Measurements from ENCODE around the gene DYNLT2B. TPM values are rescaled to one million over a fixed set of nuclear protein-coding genes. Genes with fewer than 3 reads are reported as not detected.

DYNLT2B gene
- total and polyA plus RNA-seq, 11 donors, result 1.9 to 8.8 (median 3.6) TPM

GRCh38 chr3:196281962-196282361, 36.1 kb downstream of the DYNLT2B start:
- Histone ChIP-seq H3K27me3 (no peaks in the 10 kb centered on the region), H3K27ac (peak overlapping the region in 11 of 12 donors; percentile 8 to 85 (median 75)), H3K4me3 (no peak overlapping the region), H3K36me3 (peaks cover 0 to 6% (median 0%) of the 10 kb centered on the region in 9 donors), H3K4me1 (peaks cover 0 to 88% (median 68%) of the 10 kb centered on the region in 12 donors), H3K9me3 (no peaks in the 10 kb centered on the region)
- intact Hi-C loops (cut with DNase I), result no loop called here
- TF ChIP-seq CTCF (IDR thresholded peaks at IDR 0.05) (no peak), POLR2A (IDR thresholded peaks at IDR 0.05) (no peak)
- no peak for DNase-seq
- no peak for ATAC-seq
- 62 to 70% (median 67%) methylated on average over 4 of the region's 4 CpGs for WGBS, 4 donors

GRCh38 chr3:196280689-196281440, 37.2 kb downstream of the DYNLT2B start:
- Histone ChIP-seq H3K4me1 (peaks cover 0 to 79% (median 60%) of the 10 kb centered on the region in 12 donors), H3K36me3 (peaks cover 0 to 13% (median 0%) of the 10 kb centered on the region in 9 donors), H3K4me3 (no peak overlapping the region), H3K27me3 (no peaks in the 10 kb centered on the region), H3K27ac (peak overlapping the region; percentile 67 to 85 (median 77)), H3K9me3 (no peaks in the 10 kb centered on the region)
- ATAC-seq (peak in 1 of 4 donors; percentile 34), DNase-seq (no peak)
- TF ChIP-seq POLR2A (IDR thresholded peaks at IDR 0.05), result no peak
- no peak for TF ChIP-seq CTCF (IDR thresholded peaks at IDR 0.05)
- WGBS, 4 donors, result 60 to 63% (median 61%) methylated on average over 7 of the region's 7 CpGs
- intact Hi-C loops (cut with DNase I), result no loop called here

- peak overlapping the region in 1 of 12 donors; percentile 79 for H3K27ac ChIP-seq
- peaks cover 0 to 50% (median 27%) of the 10 kb centered on the region in 12 donors for H3K4me1 ChIP-seq
- no peaks in the 10 kb centered on the region for H3K27me3 ChIP-seq
- H3K4me3 ChIP-seq, result no peak overlapping the region
- 84 to 89% (median 87%) methylated on average over 5 of the region's 5 CpGs for WGBS, 4 donors
- TF ChIP-seq CTCF (IDR thresholded peaks at IDR 0.05) (no peak), POLR2A (IDR thresholded peaks at IDR 0.05) (no peak)
- intact Hi-C loops (cut with DNase I), result loop anchor here in 1 of 10 donors (10.0 kb wide), 1 partner anchor 160 kb away; the partner anchor contains the start of gene UBXN7
- ATAC-seq, result no peak
- no peaks in the 10 kb centered on the region for H3K9me3 ChIP-seq
- peaks cover 0 to 28% (median 11%) of the 10 kb centered on the region in 9 donors for H3K36me3 ChIP-seq
- no peak for DNase-seq
Measured at GRCh38 chr3:196275126-196275525, 42.9 kb downstream of the DYNLT2B start.

GRCh38 chr3:196274585-196274984, 43.5 kb downstream of the DYNLT2B start:
- WGBS, 4 donors, result 87 to 96% (median 89%) methylated on average over 5 of the region's 5 CpGs
- peaks cover 0 to 34% (median 16%) of the 10 kb centered on the region in 9 donors for H3K36me3 ChIP-seq
- no peak overlapping the region for H3K4me3 ChIP-seq
- ATAC-seq (no peak), DNase-seq (no peak)
- intact Hi-C loops (cut with DNase I), result loop anchor here in 2 of 10 donors (5.0 to 10.0 kb wide), 2 partner anchors 160 to 243 kb away; partner anchors contain the start of genes SMCO1 (in 1 of the 2) and UBXN7 (in 1 of the 2)
- TF ChIP-seq CTCF (IDR thresholded peaks at IDR 0.05) (no peak), POLR2A (IDR thresholded peaks at IDR 0.05) (no peak)
- H3K9me3 ChIP-seq, result no peaks in the 10 kb centered on the region
- peaks cover 0 to 45% (median 22%) of the 10 kb centered on the region in 12 donors for H3K4me1 ChIP-seq
- H3K27me3 ChIP-seq, result no peaks in the 10 kb centered on the region
- H3K27ac ChIP-seq, result peak overlapping the region in 1 of 12 donors; percentile 79
